Measurements from ENCODE around the gene SV2C. TPM values are rescaled to one million over a fixed set of nuclear protein-coding genes. Genes with fewer than 3 reads are reported as not detected.

The SV2C gene
- polyA plus RNA-seq, 1 donor (not counting 4 experiments of a cell fraction or from before 2014, with no cell fraction given), result 0.34 TPM

- Histone ChIP-seq H4K20me1 (ENCODE audit: control insufficient read depth, extremely low read depth, insufficient read depth, low read length) (no peaks in the 10 kb centered on the region), H3K9ac (ENCODE audit: control insufficient read depth, extremely low read depth, insufficient read depth, low read length) (no peak overlapping the region), H3K79me2 (ENCODE audit: control insufficient read depth, insufficient read depth, low read length) (no peaks in the 10 kb centered on the region), H2AFZ (ENCODE audit: control insufficient read depth, low read length) (no peak overlapping the region), H3K27ac (ENCODE audit: control insufficient read depth, insufficient read depth, low read length) (no peak overlapping the region), H3K9me3 (ENCODE audit: control insufficient read depth, low read depth, low read length) (no peaks in the 10 kb centered on the region), H3K4me2 (ENCODE audit: control insufficient read depth, extremely low read depth, insufficient read depth, low read depth, low read length) (no peak overlapping the region), H3K27me3 (ENCODE audit: control insufficient read depth, extremely low read depth, insufficient read depth, low read length) (no peaks in the 10 kb centered on the region), H3K9me1 (ENCODE audit: control insufficient read depth, extremely low read depth, insufficient read depth, low read length) (no peaks in the 10 kb centered on the region), H3K4me1 (ENCODE audit: control insufficient read depth, extremely low read depth, insufficient read depth, low read length) (no peaks in the 10 kb centered on the region), H3K36me3 (ENCODE audit: control insufficient read depth in 2 of 2, extremely low read depth in 1 of 2, insufficient read depth in 2 of 2, low read length in 2 of 2) (no peaks in the 10 kb centered on the region), H3K4me3 (ENCODE audit: control insufficient read depth in 2 of 3, extremely low read depth in 1 of 3, insufficient read depth in 2 of 3, low read depth in 1 of 3, low read length in 3 of 3) (no peak overlapping the region)
- DNase-seq (ENCODE audit: low read depth, low spot score) (no peak), FAIRE-seq (no peak)
- TF ChIP-seq CTCF (optimal IDR thresholded peaks at IDR 0.05 in 1 of 3, IDR thresholded peaks at IDR 0.05 in 1 of 3, conservative IDR thresholded peaks at IDR 0.05 in 1 of 3; ENCODE audit: extremely low read depth in 1 of 3, insufficient read depth in 2 of 3, low read length in 3 of 3) (no peak), EZH2 (IDR thresholded peaks at IDR 0.05; ENCODE audit: low read length) (no peak)
- dilution Hi-C loops (cut with MboI; ENCODE audit: extremely low pct_ligation_motif_present, low sequenced_read_pairs), result no loop called here
Observed at GRCh38 chr5:76388236-76388635, 305.1 kb downstream of the SV2C start.

GRCh38 chr5:76388791-76389512 is 305.8 kb downstream of the SV2C start:
- H2AFZ ChIP-seq (ENCODE audit: control insufficient read depth, low read length), result no peak overlapping the region
- TF ChIP-seq CTCF (optimal IDR thresholded peaks at IDR 0.05 in 1 of 3, IDR thresholded peaks at IDR 0.05 in 1 of 3, conservative IDR thresholded peaks at IDR 0.05 in 1 of 3; ENCODE audit: extremely low read depth in 1 of 3, insufficient read depth in 2 of 3, low read length in 3 of 3) (no peak), EZH2 (IDR thresholded peaks at IDR 0.05; ENCODE audit: low read length) (no peak)
- no peaks in the 10 kb centered on the region for H4K20me1 ChIP-seq (ENCODE audit: control insufficient read depth, extremely low read depth, insufficient read depth, low read length)
- H3K9ac ChIP-seq (ENCODE audit: control insufficient read depth, extremely low read depth, insufficient read depth, low read length), result no peak overlapping the region
- no peak overlapping the region for H3K27ac ChIP-seq (ENCODE audit: control insufficient read depth, insufficient read depth, low read length)
- FAIRE-seq, result no peak
- no peak overlapping the region for H3K4me2 ChIP-seq (ENCODE audit: control insufficient read depth, extremely low read depth, insufficient read depth, low read depth, low read length)
- dilution Hi-C loops (cut with MboI; ENCODE audit: extremely low pct_ligation_motif_present, low sequenced_read_pairs), result no loop called here
- no peaks in the 10 kb centered on the region for H3K79me2 ChIP-seq (ENCODE audit: control insufficient read depth, insufficient read depth, low read length)
- H3K4me1 ChIP-seq (ENCODE audit: control insufficient read depth, extremely low read depth, insufficient read depth, low read length), result no peaks in the 10 kb centered on the region
- no peaks in the 10 kb centered on the region for H3K27me3 ChIP-seq (ENCODE audit: control insufficient read depth, extremely low read depth, insufficient read depth, low read length)
- no peaks in the 10 kb centered on the region for H3K9me3 ChIP-seq (ENCODE audit: control insufficient read depth, low read depth, low read length)
- no peak for DNase-seq (ENCODE audit: low read depth, low spot score)
- H3K36me3 ChIP-seq (ENCODE audit: control insufficient read depth in 2 of 2, extremely low read depth in 1 of 2, insufficient read depth in 2 of 2, low read length in 2 of 2), result no peaks in the 10 kb centered on the region
- H3K4me3 ChIP-seq (ENCODE audit: control insufficient read depth in 2 of 3, extremely low read depth in 1 of 3, insufficient read depth in 2 of 3, low read depth in 1 of 3, low read length in 3 of 3), result no peak overlapping the region
- no peaks in the 10 kb centered on the region for H3K9me1 ChIP-seq (ENCODE audit: control insufficient read depth, extremely low read depth, insufficient read depth, low read length)

Data from keratinocyte (primary cell).